ENCODE data around the gene PIK3AP1. TPM values are rescaled to one million over a fixed set of nuclear protein-coding genes. Genes with fewer than 3 reads are reported as not detected.

Gene PIK3AP1
- 0.09 TPM in 1 of 2 replicates, not detected in the other for total RNA-seq

GRCh38 chr10:96720422-96721206 lies at the start of gene PIK3AP1:
Gene PIK3AP1 (minus strand): TSS chr10:96720514. CDS start chr10:96720394, 120 bp downstream.

GRCh38 chr10:96586419-96587263 lies 133.7 kb downstream of the PIK3AP1 start, which contains the start of gene TM9SF3:
Gene TM9SF3 (minus strand): TSS chr10:96587012. CDS start chr10:96586835, 177 bp downstream.

Other genes with a start within 250 kb of the PIK3AP1 start
- gene TLL2, start 206.6 kb downstream of the PIK3AP1 start, total RNA-seq, result 0.09 and 0.11 TPM in 2 replicates
- gene TM9SF3, start 133.5 kb downstream of the PIK3AP1 start, total RNA-seq, result 83.7 and 90.0 TPM in 2 replicates
- gene LCOR, start 111.8 kb upstream of the PIK3AP1 start, total RNA-seq, result 12.7 and 13.9 TPM in 2 replicates